Measurements from ENCODE around the gene TBX4.

DNA sequence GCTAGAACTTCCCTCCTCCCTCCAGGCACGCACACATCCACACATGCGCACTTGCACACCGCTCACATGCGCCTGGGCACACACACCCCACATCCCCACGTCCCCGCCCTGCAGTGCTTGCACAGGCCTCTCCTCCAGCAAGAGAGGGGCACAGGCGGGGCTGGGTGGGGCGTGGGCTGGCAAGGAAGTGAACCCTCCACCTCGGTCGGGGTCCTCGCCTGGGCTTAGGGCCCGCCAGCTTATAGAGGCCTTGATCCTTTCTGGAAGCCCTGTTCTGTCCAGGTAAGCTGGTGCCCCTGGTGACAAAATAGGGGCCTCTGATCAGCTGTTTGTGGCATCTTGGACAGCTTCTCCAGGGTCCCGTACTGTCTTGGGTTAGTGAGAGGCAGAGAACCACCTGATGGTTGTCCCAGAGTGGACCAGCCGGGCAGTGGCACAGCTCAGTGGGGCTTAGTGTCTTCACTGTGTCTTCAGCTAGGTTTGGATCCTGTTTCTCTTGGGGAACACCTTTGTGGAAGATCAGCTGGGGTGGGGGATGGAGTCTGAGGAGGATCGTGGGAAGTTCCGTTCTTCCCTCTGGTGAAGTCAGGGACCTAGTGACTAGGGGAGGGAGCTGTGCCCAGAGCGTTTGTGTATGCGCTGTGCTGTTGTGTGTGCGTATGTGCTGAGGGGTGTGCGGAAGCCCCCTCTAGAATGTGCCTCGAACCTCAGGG lies 12.1 kb downstream of the TBX4 start:
- TF ChIP-seq EZH2phosphoT487 (IDR thresholded peaks at IDR 0.05; ENCODE audit: insufficient read depth, low read depth) (no peak), EZH2 (IDR thresholded peaks at IDR 0.05; ENCODE audit: insufficient read depth, poor library complexity, severe bottlenecking) (no peak)
